Activated CD8-positive, alpha-beta memory T cell treated with anti-CD3 and anti-CD28 coated beads for 48 hours (primary cell): ENCODE measurements around the gene PTPRE.

ENCODE experiments used
- DNase-seq, 3 experiments: peaks; one replicate each; pipeline ENCODE4 v3.0.0-alpha.2; 2020; ENCODE audit warnings: low read depth in 2 of 3, low spot score in 2 of 3

PTPRE gene

DNA sequence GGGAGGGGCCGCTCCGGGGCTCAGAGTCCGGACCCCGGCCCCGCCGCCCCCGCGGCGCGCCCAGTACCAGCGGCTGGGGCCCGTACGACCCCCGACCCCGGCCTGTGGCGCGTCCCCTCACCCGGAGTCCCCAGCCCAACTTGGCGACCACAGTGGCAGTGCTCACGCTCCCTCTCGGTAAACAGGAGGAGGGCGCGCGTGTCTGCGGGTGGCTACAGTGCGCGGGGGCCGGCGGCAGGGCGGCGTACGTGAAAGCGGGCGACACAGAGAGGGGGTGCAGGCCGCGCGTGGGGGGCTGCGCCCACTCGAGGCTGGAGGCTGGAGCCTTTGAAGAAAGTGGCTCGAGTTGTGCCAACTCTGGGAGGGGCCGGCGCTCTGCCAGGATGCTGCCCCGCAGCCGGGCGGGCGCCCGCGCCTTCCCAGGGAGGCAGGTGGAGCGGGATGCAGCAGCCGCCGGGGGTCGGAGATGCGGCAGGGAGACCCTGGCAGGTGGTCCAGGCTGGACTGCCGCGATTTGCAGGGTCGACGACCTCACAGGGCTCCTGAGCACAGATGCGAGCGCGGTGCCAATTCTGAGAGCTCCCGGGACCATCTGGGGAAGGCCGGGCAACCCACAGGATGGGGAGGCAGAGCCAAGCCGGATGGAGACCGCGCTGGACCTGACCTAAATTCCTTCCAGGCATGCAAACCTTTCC is 655 bp downstream of the PTPRE start:
- DNase-seq = no peak

GRCh38 chr10:127908106-127908958 is 1.4 kb downstream of the PTPRE start:
- no peak for DNase-seq

DNA sequence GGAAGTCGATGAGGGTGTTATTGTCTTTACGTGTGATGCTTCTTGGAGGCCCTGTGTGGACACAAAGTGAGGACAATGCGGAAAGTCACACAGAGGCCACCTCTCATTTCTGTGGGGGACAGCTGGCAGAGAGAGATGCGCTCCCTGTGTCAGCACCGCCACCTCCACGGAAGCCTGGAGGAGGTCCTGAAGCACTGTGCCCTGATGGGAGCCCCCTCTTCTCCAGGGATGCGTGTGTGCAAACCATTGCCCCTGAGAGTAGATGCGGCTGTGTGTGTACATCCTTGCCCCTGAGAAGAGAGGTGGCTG is 2.0 kb downstream of the PTPRE start:
- no peak for DNase-seq

GRCh38 chr10:127909716-127910463 is 3.0 kb downstream of the PTPRE start:
- no peak for DNase-seq

- no peak for DNase-seq
Measured at GRCh38 chr10:127910464-127910770, 3.5 kb downstream of the PTPRE start.

DNA sequence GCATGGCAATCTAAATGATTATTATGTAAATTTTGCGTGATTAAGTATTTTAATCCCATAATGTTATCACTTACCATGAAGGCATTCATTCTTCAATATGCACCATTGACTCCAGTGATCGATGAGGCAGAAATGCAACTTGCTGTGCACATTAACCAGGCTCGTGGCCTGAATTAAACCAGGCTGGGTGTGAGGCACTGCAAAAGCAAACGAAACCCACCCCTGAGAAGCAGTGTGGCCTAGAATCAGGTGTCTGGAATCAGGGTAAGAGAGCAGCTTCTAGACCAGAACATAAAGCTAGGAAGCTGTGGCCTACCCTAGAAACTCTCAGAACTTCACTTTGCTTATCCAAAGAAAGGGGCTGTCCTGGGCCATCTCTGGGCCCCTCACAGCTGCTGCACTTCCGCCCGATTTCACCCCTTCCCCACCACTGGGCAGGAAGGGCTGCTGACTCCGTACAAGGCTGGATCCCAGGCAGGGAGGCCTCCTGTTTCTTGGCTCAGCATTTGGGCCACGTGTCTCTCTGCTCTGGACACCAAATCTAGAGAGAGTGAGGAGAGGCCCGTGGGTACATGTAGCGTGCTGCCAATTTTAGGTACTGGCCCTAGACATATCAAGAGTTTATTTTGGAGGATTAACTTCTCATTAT is 4.4 kb downstream of the PTPRE start:
- no peak for DNase-seq

- no peak for DNase-seq
Measured at GRCh38 chr10:127911867-127912257, 5.0 kb downstream of the PTPRE start.

DNA sequence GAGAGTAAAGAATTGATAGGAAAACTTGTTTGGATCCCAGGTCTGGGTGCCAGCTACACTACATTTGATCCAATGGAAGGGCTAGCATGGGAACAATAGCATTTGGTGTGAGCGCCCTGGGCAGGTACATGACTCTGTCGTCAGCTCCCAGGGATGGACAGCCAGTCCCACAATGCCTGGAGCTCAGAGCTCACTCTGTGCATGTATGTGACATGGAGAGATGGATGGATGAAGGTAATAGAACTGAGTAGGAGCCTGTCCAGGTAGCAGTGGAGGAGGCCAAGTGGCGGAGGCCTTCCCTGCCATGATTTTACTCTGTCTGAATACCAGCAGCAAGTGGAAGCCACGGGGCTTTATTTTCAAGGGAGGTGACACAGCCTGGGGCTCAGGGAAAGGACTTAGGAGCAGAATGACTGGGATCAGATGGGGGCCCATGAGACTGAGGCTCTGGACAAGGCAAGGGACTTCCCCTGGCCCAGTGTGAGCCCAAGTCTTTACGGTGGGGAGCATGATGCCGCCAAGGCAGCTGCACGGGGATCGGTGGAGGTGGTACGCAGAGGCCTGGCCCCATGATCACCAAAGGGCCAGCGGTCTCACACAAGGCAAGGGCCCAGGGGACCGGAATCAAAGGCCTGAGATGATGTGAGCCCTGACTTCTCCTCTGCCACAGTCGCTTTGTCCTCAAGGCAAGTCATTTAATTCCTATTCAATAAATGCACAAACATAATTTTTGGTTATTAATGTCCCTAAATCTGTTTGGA is 5.9 kb downstream of the PTPRE start:
- no peak for DNase-seq

GRCh38 chr10:127913368-127913759 is 6.5 kb downstream of the PTPRE start:
- DNase-seq = no peak

GRCh38 chr10:127915324-127915723 is 8.4 kb downstream of the PTPRE start:
- no peak for DNase-seq

DNA sequence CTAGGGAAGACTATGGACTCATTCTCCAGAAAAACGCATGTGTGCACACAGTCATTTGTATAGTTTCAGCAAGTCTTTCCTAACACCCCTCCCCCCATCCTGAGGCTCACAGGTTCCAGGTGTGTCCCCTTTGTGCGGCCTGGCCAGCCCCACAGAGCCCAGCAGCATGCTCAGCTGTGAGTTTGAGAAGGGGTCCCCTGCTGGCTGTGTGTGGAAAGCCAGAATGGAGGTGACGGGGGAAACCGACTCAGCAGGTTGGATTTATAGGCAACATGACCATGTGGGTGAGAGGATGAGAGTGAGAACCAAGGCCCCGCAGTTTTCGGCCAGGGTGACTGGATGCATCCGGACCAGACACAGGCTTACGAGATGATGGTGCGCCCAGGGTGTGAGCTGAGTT is 9.9 kb downstream of the PTPRE start:
- DNase-seq = no peak

DNA sequence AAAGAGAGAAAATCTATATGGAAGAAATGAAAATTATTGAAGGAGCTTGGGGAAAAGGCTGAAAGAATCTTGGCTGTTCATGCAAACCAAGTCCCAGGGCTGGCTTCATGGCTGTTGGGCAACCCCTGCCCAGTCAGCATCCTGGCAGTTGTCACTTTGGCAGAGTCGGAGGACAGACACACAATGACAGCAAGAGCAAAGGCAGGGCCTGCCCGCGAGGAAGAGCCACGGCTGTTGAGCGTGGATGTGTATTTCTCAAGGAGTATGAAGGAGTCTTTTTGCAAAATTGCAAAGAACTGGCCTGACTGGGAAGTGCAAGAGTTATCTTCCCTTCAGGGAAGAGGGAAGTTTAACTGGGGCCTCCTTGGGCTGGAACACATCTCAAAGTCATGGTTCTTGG is 11.7 kb downstream of the PTPRE start:
- DNase-seq = no peak

DNA sequence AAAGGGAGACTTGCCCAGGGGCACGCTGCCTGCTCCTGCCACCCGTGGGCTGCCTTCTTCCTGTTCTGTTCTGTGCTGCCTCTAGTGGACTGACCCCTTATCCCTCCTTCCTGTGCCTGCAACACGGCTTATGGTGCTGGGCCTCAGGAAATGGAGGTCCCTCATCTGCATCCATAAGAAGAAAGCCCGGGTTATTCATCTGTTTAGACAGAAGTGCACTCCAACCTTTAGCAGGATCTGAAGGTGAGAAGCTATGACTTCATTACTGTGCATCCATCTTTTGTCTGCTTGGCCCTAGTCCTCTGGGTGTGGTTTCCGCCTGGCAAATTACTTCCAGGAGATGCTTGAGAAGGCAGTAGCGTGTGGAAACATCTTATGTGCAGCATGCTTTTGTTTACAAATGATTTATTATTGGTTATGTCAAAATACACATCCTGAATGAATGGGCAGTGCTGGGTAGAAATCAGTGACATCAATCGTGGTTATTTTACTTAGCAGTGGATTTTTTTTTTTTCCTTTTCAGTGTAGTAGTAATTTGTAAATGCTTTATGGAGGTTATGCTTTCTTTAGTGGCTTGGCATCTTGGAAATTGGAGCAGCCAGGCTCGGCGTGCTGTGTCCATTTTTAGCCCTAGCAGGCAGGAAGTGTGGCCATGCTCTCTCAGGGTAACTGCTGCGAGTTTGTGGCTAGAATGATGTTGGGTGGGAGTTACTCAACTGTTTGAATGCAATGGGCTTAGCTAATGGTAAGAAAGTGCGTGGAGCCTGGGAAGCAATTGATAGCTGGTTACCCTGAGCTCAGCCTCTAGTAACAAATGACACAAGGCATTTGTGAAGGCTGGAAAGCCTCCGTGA is 12.7 kb downstream of the PTPRE start:
- DNase-seq = no peak

GRCh38 chr10:127920306-127921074 is 13.6 kb downstream of the PTPRE start:
- no peak for DNase-seq

DNA sequence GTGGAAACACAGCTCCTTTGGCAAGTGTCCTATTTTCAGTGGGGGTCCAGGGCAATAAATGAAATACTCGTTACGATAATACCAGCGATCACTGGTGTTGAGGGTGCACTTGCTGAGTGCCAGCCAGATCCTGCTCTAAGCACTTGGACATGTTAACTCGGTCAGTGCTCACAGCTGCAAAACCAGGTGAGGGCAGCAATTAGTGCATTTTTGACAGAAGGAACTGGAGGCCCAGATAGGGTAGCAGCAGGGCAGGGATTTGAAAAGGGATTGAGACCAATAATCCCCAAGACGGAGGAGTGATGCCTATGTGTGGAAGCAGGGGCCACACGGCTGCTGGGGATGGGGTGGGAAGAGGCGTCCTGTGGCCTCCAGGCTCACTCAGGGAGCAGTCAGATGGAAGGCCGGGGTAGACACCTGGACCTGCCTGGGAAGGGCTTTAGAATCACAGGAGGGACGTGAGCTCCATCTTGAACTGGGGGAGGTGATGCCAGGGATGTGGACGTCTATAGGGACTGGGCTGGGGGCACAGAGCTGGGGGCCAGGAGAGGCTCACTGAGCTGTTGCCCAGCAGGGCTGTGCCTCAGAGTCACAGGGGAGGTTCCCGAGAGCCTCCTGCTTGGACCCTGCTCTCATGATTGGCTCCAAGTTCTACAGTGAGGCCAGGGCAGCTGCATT is 14.3 kb downstream of the PTPRE start:
- no peak for DNase-seq

DNA sequence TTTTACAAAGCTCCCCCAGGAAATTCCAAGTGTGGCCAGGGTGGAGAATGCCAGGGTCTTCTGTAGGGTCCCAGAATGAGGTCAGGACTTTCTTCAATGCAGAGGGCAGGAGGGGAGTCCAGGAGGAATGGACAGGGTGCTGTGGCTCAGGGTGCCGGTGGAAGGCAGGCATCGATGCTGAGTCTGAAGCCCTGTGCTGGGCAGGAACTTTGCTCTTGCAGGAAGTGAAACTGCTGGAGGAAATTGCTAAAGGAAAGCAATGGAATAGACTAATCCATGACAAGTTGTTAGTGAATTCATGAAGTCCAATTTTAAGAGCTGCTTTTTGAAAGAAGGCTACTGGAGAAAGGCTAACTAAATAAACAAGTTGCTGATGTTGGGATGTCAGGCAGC is 14.8 kb downstream of the PTPRE start:
- DNase-seq = no peak

DNA sequence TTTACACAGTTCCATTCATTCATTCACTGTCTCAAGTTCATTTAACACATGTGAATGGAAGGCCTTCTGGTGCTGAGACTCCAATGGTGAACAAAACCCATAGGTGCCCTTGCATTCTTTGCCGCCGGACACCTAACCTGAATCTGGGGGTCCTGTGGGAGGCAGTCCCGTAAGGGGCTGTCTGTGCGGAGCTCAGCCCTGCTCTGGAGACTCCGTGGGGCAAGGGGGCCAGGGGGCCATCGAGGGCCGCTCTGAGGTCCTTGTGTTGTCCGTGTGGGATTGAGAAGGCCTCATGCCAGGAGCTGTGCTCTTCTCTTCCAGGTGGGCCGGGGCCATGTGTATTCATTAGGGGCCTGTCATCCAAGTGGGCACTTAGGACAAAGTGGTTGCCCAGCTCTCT is 15.3 kb downstream of the PTPRE start:
- no peak for DNase-seq

DNA sequence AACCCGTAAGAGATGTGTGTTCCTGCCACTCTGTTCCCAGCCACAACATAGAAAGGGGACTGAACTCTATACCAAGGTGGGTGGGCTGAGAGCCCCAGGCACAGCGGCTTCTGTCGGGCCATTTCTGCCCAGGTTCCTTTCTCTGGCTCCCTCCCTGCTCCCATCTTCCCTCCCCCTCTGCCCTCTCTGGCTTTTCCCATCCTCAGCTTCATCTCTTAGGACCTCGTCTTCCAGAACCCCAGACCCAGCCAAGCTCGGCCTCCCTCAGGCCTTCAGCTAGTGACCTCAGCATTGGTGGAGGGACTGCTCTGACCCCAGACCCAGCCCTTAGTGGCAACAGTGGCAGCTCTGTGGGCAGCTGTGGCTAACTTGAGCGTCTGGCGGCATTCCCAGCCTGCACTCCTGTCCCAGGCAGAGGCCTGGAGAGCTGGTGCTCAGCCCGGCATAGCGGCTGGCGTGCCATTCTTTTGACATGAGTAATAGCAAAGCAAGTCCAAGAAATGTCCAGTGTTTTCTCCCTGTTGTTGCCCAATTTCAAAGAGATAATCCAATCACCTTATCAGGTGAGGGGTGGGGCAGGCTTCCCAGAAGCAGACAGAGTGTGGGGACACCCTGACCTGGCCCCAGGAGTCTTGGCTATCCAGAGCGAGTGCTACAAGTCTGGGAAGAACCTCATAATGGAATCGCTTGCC is 15.9 kb downstream of the PTPRE start:
- DNase-seq = no peak
